HepG2 (cell line): Measurements from ENCODE around the gene CATSPERE. TPM values are rescaled to one million over a fixed set of nuclear protein-coding genes. Genes with fewer than 3 reads are reported as not detected.

Experiments
- ATF1 ChIP-seq: IDR thresholded peaks from 2 replicates; pipeline ENCODE4 v1.6.1; 2016; ENCODE audit warnings: mild to moderate bottlenecking, control low read depth
- ATF7-NPFF ChIP-seq: sonication (generic); formaldehyde crosslinking; IDR thresholded peaks from 2 replicates; pipeline ENCODE4 v1.8.1; 2023; ENCODE audit warnings: mild to moderate bottlenecking, low read depth, missing genetic modification reagents, moderate library complexity
- CBFB ChIP-seq: sonication (generic); formaldehyde crosslinking; IDR thresholded peaks from 2 replicates; pipeline ENCODE4 v1.4.0; 2020; ENCODE audit warnings: missing genetic modification reagents
- CBX2 ChIP-seq, 2 experiments: fragments of 200-600 bp in 1 of 2; sonication (generic); formaldehyde crosslinking in 1 of 2; IDR thresholded peaks; 2 replicates each; pipeline versions ENCODE4 v1.7.0 to v1.8.1; 2018 to 2022; ENCODE audit warnings: low read depth in 2 of 2, low read length in 1 of 2, mild to moderate bottlenecking in 1 of 2, missing genetic modification reagents in 1 of 2
- CCAR2 ChIP-seq: fragments of 200-400 bp; formaldehyde crosslinking; optimal IDR thresholded peaks from 2 replicates; pipeline ENCODE3; 2018; ENCODE audit warnings: low read depth, mild to moderate bottlenecking, low read length, moderate library complexity
- CCDC6 ChIP-seq: sonication (generic); formaldehyde crosslinking; IDR thresholded peaks from 2 replicates; pipeline ENCODE4 v1.8.1; 2022; ENCODE audit warnings: mild to moderate bottlenecking, missing genetic modification reagents, moderate library complexity
- EEA1 ChIP-seq: sonication (generic); formaldehyde crosslinking; IDR thresholded peaks from 2 replicates; pipeline ENCODE4 v1.5.1; 2020; ENCODE audit warnings: mild to moderate bottlenecking, missing genetic modification reagents, borderline replicate concordance
- FOXK1 ChIP-seq: sonication (generic); formaldehyde crosslinking; IDR thresholded peaks from 2 replicates; pipeline ENCODE4 v1.4.0; 2020; ENCODE audit warnings: low read depth, missing genetic modification reagents, borderline replicate concordance
- KAT8 ChIP-seq: IDR thresholded peaks from 2 replicates; pipeline ENCODE4 v1.6.1; 2016; ENCODE audit warnings: missing genetic modification reagents, missing compliant biosample characterization
- KLF11 ChIP-seq: IDR thresholded peaks from 2 replicates; pipeline ENCODE4 v1.6.1; 2016; ENCODE audit warnings: missing compliant biosample characterization
- PHF20 ChIP-seq: sonication (generic); formaldehyde crosslinking; IDR thresholded peaks from 2 replicates; pipeline ENCODE4 v1.5.0; 2020; ENCODE audit warnings: mild to moderate bottlenecking, missing genetic modification reagents
- SALL1 ChIP-seq: sonication (generic); formaldehyde crosslinking; IDR thresholded peaks from 2 replicates; pipeline ENCODE4 v1.8.0; 2022; ENCODE audit warnings: mild to moderate bottlenecking, missing genetic modification reagents
- SP5 ChIP-seq: IDR thresholded peaks from 2 replicates; pipeline ENCODE4 v1.6.1; 2016; ENCODE audit warnings: low read depth, borderline replicate concordance
- TGIF2 ChIP-seq: IDR thresholded peaks from 2 replicates; pipeline ENCODE4 v1.6.1; 2016; ENCODE audit warnings: control low read depth, missing compliant biosample characterization
- ZNF563 ChIP-seq: sonication (generic); formaldehyde crosslinking; IDR thresholded peaks from 2 replicates; pipeline ENCODE4 v1.8.0; 2022; ENCODE audit warnings: mild to moderate bottlenecking, moderate library complexity, missing genetic modification reagents
- ZNF652 ChIP-seq: IDR thresholded peaks from 2 replicates; pipeline ENCODE4 v1.6.1; 2016; ENCODE audit warnings: low read depth, borderline replicate concordance
- polyA plus RNA-seq, 8 experiments: library from polyadenylated mRNA; depleted of rRNA in 3 of 8; stranded (reverse) in 7 of 8; unstranded in 1 of 8; fragments of >200 nt; fragmentation: Illumina TruSeq in 4 of 8; extraction: Trizol in 4 of 8; gene quantifications; 2 replicates each; pipeline versions ENCODE4 v1.2.1 to v1.2.3, GENCODE V29; 2011 to 2016; ENCODE audit warnings: low read depth in 4 of 8, missing spikeins in 1 of 8, mixed read lengths in 1 of 8; ENCODE audit not compliant: insufficient read depth in 1 of 8
- total RNA-seq, 5 experiments: library from RNA; depleted of rRNA; stranded (reverse); fragments of >200 nt; fragmentation: Illumina TruSeq; extraction: Trizol; gene quantifications; 2 replicates each; pipeline ENCODE4 v1.2.3, GENCODE V29; 2016; ENCODE audit warnings: low read depth in 1 of 5
- TF ChIP-seq, protein P1 (sequence below): IDR thresholded peaks from 2 replicates; pipeline ENCODE4 v1.6.1; 2016; ENCODE audit warnings: low read depth
- TF ChIP-seq, protein P2 (sequence below): sonication (generic); formaldehyde crosslinking; IDR thresholded peaks from 2 replicates; pipeline ENCODE4 v1.4.0; 2020; ENCODE audit warnings: missing genetic modification reagents
- TF ChIP-seq, protein P3 (sequence below): sonication (generic); formaldehyde crosslinking; IDR thresholded peaks from 2 replicates; pipeline ENCODE4 v1.4.0; 2020; ENCODE audit warnings: mild to moderate bottlenecking, missing genetic modification reagents
- TF ChIP-seq, protein P4 (sequence below), 2 experiments: fragments of 450-650 bp in 1 of 2; sonication (generic) in 1 of 2; formaldehyde crosslinking; IDR thresholded peaks; 2 replicates each; pipeline versions ENCODE4 v1.5.0 to v1.8.0; 2020 to 2022; ENCODE audit warnings: mild to moderate bottlenecking in 1 of 2, missing genetic modification reagents in 1 of 2
- TF ChIP-seq, protein P5 (sequence below): sonication (generic); formaldehyde crosslinking; IDR thresholded peaks from 2 replicates; pipeline ENCODE4 v1.4.0; 2020; ENCODE audit warnings: missing genetic modification reagents

CATSPERE gene
- total and polyA plus RNA-seq, 2 of the 13 experiments (the other 11 are each of a cell fraction or from before 2014, with no cell fraction given), result 0.34 to 0.51 TPM

DNA sequence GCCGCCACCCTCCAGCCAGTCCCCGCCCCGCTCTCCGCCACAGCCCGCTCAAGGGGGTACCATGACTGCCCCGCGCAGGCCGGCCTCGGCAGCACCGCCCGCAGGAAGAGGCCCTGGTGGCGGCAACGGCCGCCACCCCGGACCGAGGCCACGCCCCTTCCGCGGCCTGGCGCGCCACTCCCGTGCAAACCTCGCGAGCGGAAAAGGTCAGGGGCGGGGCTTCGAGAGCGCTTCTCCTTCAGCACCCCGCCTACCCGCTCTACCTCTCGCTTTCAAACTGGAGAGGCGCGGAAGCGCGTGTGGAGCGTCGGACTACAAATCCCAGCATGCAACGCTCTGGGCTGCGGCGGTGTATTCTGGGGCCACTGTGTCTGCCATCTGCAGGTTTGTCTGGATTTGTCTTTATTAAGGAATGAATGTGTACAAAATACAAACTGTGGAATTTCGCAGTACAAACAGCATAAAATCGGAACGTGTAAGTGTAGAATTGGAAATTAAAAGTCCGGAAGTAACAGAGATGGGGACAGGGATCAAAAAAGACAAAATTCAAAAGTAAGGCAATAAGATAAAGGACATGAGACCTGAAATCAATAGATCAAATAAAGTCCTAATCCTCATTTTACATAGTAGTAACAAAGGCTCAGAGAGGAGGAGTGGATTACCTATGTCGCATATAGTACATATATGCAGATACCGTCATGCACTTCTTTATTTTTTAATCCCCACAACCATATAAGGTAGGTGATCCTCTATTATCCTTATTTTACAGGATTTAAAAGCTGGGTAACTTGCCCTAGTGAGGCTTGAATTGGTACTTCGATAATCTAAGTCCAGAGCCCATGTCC lies 8.9 kb upstream of the CATSPERE start (continued):
- TF ChIP-seq, protein P1, sequence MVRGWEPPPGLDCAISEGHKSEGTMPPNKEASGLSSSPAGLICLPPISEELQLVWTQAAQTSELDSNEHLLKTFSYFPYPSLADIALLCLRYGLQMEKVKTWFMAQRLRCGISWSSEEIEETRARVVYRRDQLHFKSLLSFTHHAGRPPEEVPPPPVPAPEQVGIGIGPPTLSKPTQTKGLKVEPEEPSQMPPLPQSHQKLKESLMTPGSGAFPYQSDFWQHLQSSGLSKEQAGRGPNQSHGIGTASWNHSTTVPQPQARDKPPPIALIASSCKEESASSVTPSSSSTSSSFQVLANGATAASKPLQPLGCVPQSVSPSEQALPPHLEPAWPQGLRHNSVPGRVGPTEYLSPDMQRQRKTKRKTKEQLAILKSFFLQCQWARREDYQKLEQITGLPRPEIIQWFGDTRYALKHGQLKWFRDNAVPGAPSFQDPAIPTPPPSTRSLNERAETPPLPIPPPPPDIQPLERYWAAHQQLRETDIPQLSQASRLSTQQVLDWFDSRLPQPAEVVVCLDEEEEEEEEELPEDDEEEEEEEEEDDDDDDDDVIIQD (CRISPR knock-in tag), result peak; percentile 75; the same call in 1 of the 2 replicates
- TF ChIP-seq EEA1 (CRISPR knock-in tag), result no peak
- TF ChIP-seq, protein P2, sequence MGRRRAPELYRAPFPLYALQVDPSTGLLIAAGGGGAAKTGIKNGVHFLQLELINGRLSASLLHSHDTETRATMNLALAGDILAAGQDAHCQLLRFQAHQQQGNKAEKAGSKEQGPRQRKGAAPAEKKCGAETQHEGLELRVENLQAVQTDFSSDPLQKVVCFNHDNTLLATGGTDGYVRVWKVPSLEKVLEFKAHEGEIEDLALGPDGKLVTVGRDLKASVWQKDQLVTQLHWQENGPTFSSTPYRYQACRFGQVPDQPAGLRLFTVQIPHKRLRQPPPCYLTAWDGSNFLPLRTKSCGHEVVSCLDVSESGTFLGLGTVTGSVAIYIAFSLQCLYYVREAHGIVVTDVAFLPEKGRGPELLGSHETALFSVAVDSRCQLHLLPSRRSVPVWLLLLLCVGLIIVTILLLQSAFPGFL (CRISPR knock-in tag), result no peak
- TF ChIP-seq CBX2 (IDR thresholded peaks at IDR 0.05; ENCODE audit: low read depth, low read length), result no peak
- no peak for TF ChIP-seq CBX2 (CRISPR knock-in tag; IDR thresholded peaks at IDR 0.05; ENCODE audit: low read depth)
- no peak for TF ChIP-seq TGIF2
- TF ChIP-seq FOXK1 (CRISPR knock-in tag), result peak; percentile 26; the same call in 1 of the 2 replicates
- TF ChIP-seq ATF1 (CRISPR knock-in tag), result peak; percentile 35; the same call in 1 of the 2 replicates
- TF ChIP-seq CCAR2, result no peak
- TF ChIP-seq, protein P3, sequence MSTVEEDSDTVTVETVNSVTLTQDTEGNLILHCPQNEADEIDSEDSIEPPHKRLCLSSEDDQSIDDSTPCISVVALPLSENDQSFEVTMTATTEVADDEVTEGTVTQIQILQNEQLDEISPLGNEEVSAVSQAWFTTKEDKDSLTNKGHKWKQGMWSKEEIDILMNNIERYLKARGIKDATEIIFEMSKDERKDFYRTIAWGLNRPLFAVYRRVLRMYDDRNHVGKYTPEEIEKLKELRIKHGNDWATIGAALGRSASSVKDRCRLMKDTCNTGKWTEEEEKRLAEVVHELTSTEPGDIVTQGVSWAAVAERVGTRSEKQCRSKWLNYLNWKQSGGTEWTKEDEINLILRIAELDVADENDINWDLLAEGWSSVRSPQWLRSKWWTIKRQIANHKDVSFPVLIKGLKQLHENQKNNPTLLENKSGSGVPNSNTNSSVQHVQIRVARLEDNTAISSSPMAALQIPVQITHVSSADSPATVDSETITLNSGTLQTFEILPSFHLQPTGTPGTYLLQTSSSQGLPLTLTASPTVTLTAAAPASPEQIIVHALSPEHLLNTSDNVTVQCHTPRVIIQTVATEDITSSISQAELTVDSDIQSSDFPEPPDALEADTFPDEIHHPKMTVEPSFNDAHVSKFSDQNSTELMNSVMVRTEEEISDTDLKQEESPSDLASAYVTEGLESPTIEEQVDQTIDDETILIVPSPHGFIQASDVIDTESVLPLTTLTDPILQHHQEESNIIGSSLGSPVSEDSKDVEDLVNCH (CRISPR knock-in tag), result no peak
- TF ChIP-seq KAT8 (CRISPR knock-in tag), result peak; percentile 52; the same call in 1 of the 2 replicates
- peak; percentile 69 for TF ChIP-seq PHF20 (CRISPR knock-in tag)
- TF ChIP-seq KLF11 (CRISPR knock-in tag), result no peak
- 0 out of 2 replicates have a peak, but pooled peaks have one; percentile 30 for TF ChIP-seq SALL1 (CRISPR knock-in tag)
- TF ChIP-seq, protein P4, sequence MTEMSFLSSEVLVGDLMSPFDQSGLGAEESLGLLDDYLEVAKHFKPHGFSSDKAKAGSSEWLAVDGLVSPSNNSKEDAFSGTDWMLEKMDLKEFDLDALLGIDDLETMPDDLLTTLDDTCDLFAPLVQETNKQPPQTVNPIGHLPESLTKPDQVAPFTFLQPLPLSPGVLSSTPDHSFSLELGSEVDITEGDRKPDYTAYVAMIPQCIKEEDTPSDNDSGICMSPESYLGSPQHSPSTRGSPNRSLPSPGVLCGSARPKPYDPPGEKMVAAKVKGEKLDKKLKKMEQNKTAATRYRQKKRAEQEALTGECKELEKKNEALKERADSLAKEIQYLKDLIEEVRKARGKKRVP (CRISPR knock-in tag; IDR thresholded peaks at IDR 0.05), result peak in 1 of 2 experiments; percentile 33; a peak in 1 of 4 replicates
- no peak for TF ChIP-seq ZNF563 (CRISPR knock-in tag)
- TF ChIP-seq ZNF652, result no peak
- TF ChIP-seq SP5 (CRISPR knock-in tag), result peak; percentile 35; the same call in 1 of the 2 replicates
- TF ChIP-seq CBFB (CRISPR knock-in tag), result 0 out of 2 replicates have a peak, but pooled peaks have one; percentile 23
- no peak for TF ChIP-seq ATF7-NPFF (CRISPR knock-in tag)
- peak; percentile 93 for TF ChIP-seq CCDC6 (CRISPR knock-in tag)
- TF ChIP-seq, protein P5, sequence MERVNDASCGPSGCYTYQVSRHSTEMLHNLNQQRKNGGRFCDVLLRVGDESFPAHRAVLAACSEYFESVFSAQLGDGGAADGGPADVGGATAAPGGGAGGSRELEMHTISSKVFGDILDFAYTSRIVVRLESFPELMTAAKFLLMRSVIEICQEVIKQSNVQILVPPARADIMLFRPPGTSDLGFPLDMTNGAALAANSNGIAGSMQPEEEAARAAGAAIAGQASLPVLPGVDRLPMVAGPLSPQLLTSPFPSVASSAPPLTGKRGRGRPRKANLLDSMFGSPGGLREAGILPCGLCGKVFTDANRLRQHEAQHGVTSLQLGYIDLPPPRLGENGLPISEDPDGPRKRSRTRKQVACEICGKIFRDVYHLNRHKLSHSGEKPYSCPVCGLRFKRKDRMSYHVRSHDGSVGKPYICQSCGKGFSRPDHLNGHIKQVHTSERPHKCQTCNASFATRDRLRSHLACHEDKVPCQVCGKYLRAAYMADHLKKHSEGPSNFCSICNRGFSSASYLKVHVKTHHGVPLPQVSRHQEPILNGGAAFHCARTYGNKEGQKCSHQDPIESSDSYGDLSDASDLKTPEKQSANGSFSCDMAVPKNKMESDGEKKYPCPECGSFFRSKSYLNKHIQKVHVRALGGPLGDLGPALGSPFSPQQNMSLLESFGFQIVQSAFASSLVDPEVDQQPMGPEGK (CRISPR knock-in tag), result no peak; the same call in none of the 2 replicates
